Measurements from ENCODE around the gene NCOA4. TPM values are rescaled to one million over a fixed set of nuclear protein-coding genes. Genes with fewer than 3 reads are reported as not detected.

The NCOA4 gene
- total RNA-seq, 1 donor from 2014 or later = 146 TPM

Other genes starting within 250 kb of the NCOA4 start
- gene AGAP4, start 183.1 kb downstream of the NCOA4 start, total RNA-seq = 30.5 TPM
- 30.8 TPM for gene TIMM23, start 58.1 kb downstream of the NCOA4 start, total RNA-seq
- gene MSMB, start 15.6 kb upstream of the NCOA4 start, total RNA-seq = not detected